GM12865 (cell line): ENCODE results near the gene GPR107.

Experiments
- DNase-seq: peaks from one replicate; pipeline ENCODE4 v3.0.0; 2010; ENCODE audit warnings: low read depth
- H3K4me3 ChIP-seq: 2 replicates; pipeline ENCODE4 v1.5.1; 2011; ENCODE audit warnings: mild to moderate bottlenecking, low read depth, low read length, control low read depth
- CTCF ChIP-seq: IDR thresholded peaks from 2 replicates; pipeline ENCODE4 v1.5.1; 2011; ENCODE audit warnings: low read length, control low read depth, low read depth, inconsistent platforms; ENCODE audit not compliant: insufficient read depth; ENCODE audit errors: missing control alignments

Gene GPR107

GRCh38 chr9:130101915-130102314 is 48.2 kb downstream of the GPR107 start:
- DNase-seq: no peak
- H3K4me3 ChIP-seq: no peak overlapping the region
- TF ChIP-seq CTCF: no peak

- DNase-seq: no peak
- TF ChIP-seq CTCF: no peak
- no peak overlapping the region for H3K4me3 ChIP-seq
Observed at GRCh38 chr9:130104491-130105193, 50.9 kb downstream of the GPR107 start.

- TF ChIP-seq CTCF: no peak
- no peak overlapping the region for H3K4me3 ChIP-seq
- DNase-seq: no peak
Observed at GRCh38 chr9:130106860-130107233, 53.1 kb downstream of the GPR107 start.

DNA sequence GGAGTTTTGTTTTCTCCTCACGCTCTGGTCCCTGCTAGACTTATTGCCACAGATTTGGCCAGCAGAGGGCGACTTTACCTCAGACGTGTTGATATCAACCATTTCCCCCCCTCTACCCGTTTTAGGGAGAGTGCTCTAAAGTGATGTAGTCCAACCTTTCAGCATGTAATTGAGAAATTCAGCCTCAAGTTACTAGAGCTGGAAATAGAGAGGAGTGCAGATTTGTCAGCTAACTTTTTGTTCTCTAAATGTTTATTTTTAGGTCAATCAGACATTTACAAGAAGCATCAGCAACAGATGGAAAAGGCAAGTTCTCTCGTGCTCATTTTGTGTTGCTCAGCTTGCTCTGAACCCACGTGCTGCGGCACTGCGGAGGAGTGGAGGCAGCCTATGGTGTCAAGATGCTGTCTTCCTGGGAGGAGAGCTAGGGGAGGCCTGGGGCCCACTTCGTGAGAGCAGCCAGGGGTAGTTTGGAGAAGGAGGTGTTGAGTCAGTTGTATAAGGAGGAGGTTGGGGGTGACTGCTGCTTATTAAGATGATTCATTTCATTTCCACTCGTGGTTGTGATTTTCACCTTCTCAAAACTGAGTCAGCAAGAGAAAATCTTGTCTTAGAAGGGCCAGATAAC is 53.6 kb downstream of the GPR107 start:
- peak; percentile 78 for TF ChIP-seq CTCF
- DNase-seq: peak; percentile 83
- H3K4me3 ChIP-seq: no peak overlapping the region

DNA sequence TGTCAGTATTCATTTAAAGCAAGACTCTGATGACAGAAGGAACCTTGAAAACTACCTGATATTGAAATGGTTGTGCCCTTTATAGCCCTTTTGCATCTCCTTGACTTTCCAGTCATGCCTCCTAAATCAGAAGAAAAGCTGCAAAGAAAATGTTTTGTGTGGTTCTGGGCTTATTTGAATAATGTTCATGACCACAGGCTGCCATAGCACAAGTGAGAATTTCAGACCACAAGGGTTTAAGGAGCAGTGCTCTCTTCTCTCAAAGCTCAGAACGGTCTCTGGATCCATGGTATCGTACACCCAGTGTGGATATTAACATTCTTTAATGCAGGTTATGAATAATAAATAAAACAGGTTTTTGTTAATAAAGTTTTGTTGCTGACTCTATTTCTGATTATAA is 54.2 kb downstream of the GPR107 start:
- no peak for TF ChIP-seq CTCF
- no peak overlapping the region for H3K4me3 ChIP-seq
- peak; percentile 21 for DNase-seq

DNA sequence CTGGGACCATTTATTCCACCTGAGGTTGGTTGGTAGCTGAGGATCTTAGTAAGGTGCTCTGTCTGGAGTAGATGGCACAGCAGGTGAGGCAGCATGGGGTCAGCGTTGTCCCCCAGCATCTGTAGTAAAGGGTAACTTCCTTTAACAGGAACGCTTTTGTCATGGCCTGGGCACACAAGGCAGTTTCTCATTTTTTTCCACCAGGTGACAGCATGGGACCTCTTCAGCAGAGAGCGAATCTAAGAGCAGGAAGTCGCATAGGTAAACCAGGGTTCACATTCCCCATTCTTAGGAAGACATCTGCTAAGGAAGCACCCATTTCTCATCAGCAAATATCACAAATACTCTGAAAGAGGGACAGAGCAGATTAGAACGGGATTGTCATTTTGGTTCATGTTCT is 56.5 kb downstream of the GPR107 start:
- TF ChIP-seq CTCF: no peak
- no peak overlapping the region for H3K4me3 ChIP-seq
- DNase-seq: no peak

GRCh38 chr9:130110596-130111021 is 56.9 kb downstream of the GPR107 start:
- no peak for DNase-seq
- no peak for TF ChIP-seq CTCF
- H3K4me3 ChIP-seq: no peak overlapping the region
